ENCODE data around the gene CALHM5.

The CALHM5 gene

DNA sequence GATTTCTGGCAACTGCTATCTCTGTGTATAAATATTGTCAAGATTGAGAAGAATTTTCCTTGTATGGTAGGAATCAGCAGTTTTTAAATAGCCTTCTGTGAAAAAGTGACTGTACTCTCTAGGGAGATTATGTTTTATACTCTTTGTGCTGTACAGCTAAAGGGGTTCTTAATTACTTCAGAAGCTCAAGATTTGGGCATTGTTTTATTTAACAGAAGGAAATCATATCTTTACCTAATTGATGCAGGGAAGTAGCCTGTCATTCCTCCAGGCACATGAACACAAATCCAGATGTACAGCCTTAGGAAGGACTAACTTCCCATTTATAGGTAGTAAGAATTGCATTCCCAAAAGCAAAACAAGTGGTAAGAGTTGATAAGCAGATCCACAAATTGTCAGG, 1.3 kb downstream of the CALHM5 start:
- no peak for TF ChIP-seq TAF1 (IDR thresholded peaks at IDR 0.05; ENCODE audit: low read depth)
- TF ChIP-seq, protein P1, sequence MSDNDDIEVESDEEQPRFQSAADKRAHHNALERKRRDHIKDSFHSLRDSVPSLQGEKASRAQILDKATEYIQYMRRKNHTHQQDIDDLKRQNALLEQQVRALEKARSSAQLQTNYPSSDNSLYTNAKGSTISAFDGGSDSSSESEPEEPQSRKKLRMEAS (IDR thresholded peaks at IDR 0.05): no peak
- TF ChIP-seq CEBPB (IDR thresholded peaks at IDR 0.05): no peak
- no peak for TF ChIP-seq RAD21 (IDR thresholded peaks at IDR 0.05; ENCODE audit: low read depth)
- no peak for TF ChIP-seq FOXM1 (IDR thresholded peaks at IDR 0.05; ENCODE audit: borderline replicate concordance, low read depth)

DNA sequence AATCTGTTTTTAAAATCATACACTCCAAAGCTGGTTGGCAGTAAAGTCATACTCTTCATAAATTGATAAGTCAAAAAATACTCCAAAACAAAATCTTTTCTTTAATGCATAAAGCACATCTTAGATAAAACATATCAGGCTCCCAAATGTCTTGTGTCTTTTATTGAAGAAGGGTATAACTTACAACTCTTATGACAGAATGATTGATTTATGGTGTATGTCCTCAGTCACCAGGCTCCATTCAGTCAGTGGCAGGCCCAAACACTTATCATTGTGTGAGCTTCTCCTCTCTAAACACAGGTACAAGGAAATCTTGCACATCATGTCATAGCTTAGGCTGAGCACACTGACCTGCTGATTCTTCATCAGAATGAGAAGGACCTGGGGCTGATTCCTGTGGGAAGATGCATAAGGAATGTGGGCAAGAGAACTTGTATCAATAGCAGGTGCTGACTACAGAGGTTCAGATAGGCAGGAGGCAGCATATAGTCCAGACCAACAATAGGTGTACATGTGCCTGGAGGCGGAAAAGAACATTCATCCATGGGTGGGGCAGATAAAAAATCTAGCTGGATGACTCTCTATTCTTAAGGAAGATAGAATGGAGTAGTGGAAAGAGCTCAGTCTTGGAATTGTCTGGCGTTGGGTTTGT, 1.9 kb downstream of the CALHM5 start:
- TF ChIP-seq, protein P2, sequence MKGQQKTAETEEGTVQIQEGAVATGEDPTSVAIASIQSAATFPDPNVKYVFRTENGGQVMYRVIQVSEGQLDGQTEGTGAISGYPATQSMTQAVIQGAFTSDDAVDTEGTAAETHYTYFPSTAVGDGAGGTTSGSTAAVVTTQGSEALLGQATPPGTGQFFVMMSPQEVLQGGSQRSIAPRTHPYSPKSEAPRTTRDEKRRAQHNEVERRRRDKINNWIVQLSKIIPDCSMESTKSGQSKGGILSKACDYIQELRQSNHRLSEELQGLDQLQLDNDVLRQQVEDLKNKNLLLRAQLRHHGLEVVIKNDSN (IDR thresholded peaks at IDR 0.05): no peak
- TF ChIP-seq, protein P3, sequence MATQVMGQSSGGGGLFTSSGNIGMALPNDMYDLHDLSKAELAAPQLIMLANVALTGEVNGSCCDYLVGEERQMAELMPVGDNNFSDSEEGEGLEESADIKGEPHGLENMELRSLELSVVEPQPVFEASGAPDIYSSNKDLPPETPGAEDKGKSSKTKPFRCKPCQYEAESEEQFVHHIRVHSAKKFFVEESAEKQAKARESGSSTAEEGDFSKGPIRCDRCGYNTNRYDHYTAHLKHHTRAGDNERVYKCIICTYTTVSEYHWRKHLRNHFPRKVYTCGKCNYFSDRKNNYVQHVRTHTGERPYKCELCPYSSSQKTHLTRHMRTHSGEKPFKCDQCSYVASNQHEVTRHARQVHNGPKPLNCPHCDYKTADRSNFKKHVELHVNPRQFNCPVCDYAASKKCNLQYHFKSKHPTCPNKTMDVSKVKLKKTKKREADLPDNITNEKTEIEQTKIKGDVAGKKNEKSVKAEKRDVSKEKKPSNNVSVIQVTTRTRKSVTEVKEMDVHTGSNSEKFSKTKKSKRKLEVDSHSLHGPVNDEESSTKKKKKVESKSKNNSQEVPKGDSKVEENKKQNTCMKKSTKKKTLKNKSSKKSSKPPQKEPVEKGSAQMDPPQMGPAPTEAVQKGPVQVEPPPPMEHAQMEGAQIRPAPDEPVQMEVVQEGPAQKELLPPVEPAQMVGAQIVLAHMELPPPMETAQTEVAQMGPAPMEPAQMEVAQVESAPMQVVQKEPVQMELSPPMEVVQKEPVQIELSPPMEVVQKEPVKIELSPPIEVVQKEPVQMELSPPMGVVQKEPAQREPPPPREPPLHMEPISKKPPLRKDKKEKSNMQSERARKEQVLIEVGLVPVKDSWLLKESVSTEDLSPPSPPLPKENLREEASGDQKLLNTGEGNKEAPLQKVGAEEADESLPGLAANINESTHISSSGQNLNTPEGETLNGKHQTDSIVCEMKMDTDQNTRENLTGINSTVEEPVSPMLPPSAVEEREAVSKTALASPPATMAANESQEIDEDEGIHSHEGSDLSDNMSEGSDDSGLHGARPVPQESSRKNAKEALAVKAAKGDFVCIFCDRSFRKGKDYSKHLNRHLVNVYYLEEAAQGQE (IDR thresholded peaks at IDR 0.05; ENCODE audit: low read depth): no peak
- TF ChIP-seq EGR1 (IDR thresholded peaks at IDR 0.05) (no peak), FOXM1 (IDR thresholded peaks at IDR 0.05; ENCODE audit: borderline replicate concordance, low read depth) (no peak), ZBTB7A (IDR thresholded peaks at IDR 0.05; ENCODE audit: low read depth) (no peak), NFIC (IDR thresholded peaks at IDR 0.05) (no peak), TEAD4 (IDR thresholded peaks at IDR 0.05) (no peak), TCF12 (IDR thresholded peaks at IDR 0.05; ENCODE audit: low read depth) (no peak), YY1 (IDR thresholded peaks at IDR 0.05; ENCODE audit: low read depth) (no peak), EP300 (IDR thresholded peaks at IDR 0.05; ENCODE audit: borderline replicate concordance) (no peak), RAD21 (IDR thresholded peaks at IDR 0.05; ENCODE audit: low read depth) (no peak), CEBPB (IDR thresholded peaks at IDR 0.05) (no peak), CREB1 (IDR thresholded peaks at IDR 0.05; ENCODE audit: low read depth) (no peak), TAF1 (IDR thresholded peaks at IDR 0.05; ENCODE audit: low read depth) (no peak)
- TF ChIP-seq, protein P1 (IDR thresholded peaks at IDR 0.05): no peak

DNA sequence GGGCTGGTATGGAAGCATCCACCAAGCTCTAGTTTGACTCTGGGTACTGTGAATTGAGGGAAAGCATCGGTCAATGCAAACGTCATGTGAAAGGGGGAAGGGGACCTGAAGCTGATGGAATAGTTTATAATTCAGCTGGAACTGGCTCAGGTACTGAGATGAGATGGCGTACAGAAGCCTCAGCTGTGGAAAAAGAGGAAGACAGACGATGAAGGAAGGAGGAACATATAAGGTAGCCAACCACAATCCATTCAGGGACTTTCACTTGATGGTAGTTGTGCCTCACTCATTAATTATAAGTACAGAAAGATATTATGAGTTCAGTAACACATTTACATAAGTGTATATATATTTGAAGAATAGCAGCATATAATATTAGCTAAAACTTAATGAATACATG, 2.7 kb downstream of the CALHM5 start:
- TF ChIP-seq TAF1 (IDR thresholded peaks at IDR 0.05; ENCODE audit: low read depth) (no peak), TEAD4 (IDR thresholded peaks at IDR 0.05) (no peak), TCF12 (IDR thresholded peaks at IDR 0.05; ENCODE audit: low read depth) (no peak), CREB1 (IDR thresholded peaks at IDR 0.05; ENCODE audit: low read depth) (no peak), FOXM1 (IDR thresholded peaks at IDR 0.05; ENCODE audit: borderline replicate concordance, low read depth) (no peak), ZBTB7A (IDR thresholded peaks at IDR 0.05; ENCODE audit: low read depth) (no peak), RAD21 (IDR thresholded peaks at IDR 0.05; ENCODE audit: low read depth) (no peak), EP300 (IDR thresholded peaks at IDR 0.05; ENCODE audit: borderline replicate concordance) (no peak), NFIC (IDR thresholded peaks at IDR 0.05) (no peak), EGR1 (IDR thresholded peaks at IDR 0.05) (no peak), CEBPB (IDR thresholded peaks at IDR 0.05) (no peak)
- TF ChIP-seq, protein P1 (IDR thresholded peaks at IDR 0.05): no peak
- TF ChIP-seq, protein P2 (IDR thresholded peaks at IDR 0.05): no peak
- TF ChIP-seq, protein P3 (IDR thresholded peaks at IDR 0.05; ENCODE audit: low read depth): no peak

DNA sequence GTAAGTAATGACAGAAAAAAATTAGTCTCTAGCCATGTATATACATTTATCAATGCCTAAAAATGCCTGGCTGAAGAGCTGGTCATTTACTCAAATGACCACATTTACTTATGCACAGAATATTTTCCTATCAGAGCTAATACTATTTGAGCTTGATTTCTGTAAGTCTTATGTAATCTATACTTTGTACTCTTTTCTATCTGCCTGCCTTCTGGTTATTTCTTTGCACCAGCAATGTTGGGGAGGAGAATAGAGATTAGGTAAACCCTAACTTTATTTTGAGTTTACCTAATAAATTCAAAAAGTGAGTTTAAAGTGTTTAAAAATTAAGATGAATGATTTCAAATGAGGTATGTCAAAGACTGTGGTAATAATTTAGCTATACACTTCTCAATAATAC, 3.7 kb downstream of the CALHM5 start:
- TF ChIP-seq NFIC (IDR thresholded peaks at IDR 0.05) (no peak), EP300 (IDR thresholded peaks at IDR 0.05; ENCODE audit: borderline replicate concordance) (no peak), CEBPB (IDR thresholded peaks at IDR 0.05) (no peak), RAD21 (IDR thresholded peaks at IDR 0.05; ENCODE audit: low read depth) (no peak), TAF1 (IDR thresholded peaks at IDR 0.05; ENCODE audit: low read depth) (no peak), EGR1 (IDR thresholded peaks at IDR 0.05) (no peak), FOXM1 (IDR thresholded peaks at IDR 0.05; ENCODE audit: borderline replicate concordance, low read depth) (no peak), ZBTB7A (IDR thresholded peaks at IDR 0.05; ENCODE audit: low read depth) (no peak), YY1 (IDR thresholded peaks at IDR 0.05; ENCODE audit: low read depth) (no peak), TEAD4 (IDR thresholded peaks at IDR 0.05) (no peak), TCF12 (IDR thresholded peaks at IDR 0.05; ENCODE audit: low read depth) (no peak), CREB1 (IDR thresholded peaks at IDR 0.05; ENCODE audit: low read depth) (no peak)
- TF ChIP-seq, protein P1 (IDR thresholded peaks at IDR 0.05): no peak
- TF ChIP-seq, protein P3 (IDR thresholded peaks at IDR 0.05; ENCODE audit: low read depth): no peak
- TF ChIP-seq, protein P2 (IDR thresholded peaks at IDR 0.05): no peak
